ENCODE data around the gene SSX2B. TPM values are rescaled to one million over a fixed set of nuclear protein-coding genes. Genes with fewer than 3 reads are reported as not detected.
"Not testable (repeated sequence)": the region's sequence is repeated elsewhere in the genome, so short reads cannot be mapped to it uniquely, and the experiment has no call there.

Gene SSX2B
- polyA plus RNA-seq (ENCODE audit: insufficient read length in 4 of 4) = under 1 TPM in 1 of 4 donors, not detected in 3; 0.08 TPM

DNA sequence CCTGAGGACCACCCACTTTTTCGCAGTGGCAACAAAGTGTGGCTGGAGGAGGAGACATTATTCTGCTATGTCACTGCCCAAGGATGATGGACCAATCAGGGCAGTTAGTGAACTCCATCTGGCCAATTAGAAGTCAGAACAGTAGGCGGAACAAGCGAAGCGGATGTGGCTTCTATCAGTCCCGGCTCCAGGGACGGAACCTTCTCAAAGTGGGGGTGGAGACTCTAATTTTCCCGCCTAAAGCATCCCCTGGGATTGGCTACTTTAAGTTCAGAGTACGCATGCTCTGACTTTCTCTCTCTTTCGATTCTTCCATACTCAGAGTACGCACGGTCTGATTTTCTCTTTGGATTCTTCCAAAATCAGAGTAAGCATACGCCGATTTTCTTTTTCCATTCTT lies at the start of gene SSX2B:
Gene SSX2B (plus strand): TSS at position 301 of the 400 bp plus-strand sequence. CDS start 1,429 bp downstream, outside the sequence.
- DNase-seq (ENCODE audit: low read depth in 4 of 4, low spot score in 3 of 4) = not testable (repeated sequence)

DNA sequence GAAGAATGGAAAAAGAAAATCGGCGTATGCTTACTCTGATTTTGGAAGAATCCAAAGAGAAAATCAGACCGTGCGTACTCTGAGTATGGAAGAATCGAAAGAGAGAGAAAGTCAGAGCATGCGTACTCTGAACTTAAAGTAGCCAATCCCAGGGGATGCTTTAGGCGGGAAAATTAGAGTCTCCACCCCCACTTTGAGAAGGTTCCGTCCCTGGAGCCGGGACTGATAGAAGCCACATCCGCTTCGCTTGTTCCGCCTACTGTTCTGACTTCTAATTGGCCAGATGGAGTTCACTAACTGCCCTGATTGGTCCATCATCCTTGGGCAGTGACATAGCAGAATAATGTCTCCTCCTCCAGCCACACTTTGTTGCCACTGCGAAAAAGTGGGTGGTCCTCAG lies 44.0 kb upstream of the SSX2B start, which contains the start of gene SSX2:
Gene SSX2 (minus strand): TSS at position 101 of the 400 bp plus-strand sequence. CDS start 1,429 bp downstream, outside the sequence.
- DNase-seq (ENCODE audit: low read depth in 4 of 4, low spot score in 3 of 4) = not testable (repeated sequence)

- DNase-seq (ENCODE audit: low read depth in 4 of 4, low spot score in 3 of 4) = not testable (repeated sequence)
These were observed 14.9 kb downstream of the SSX2B start for GRCh38 chrX:52765983-52766382.

- DNase-seq (ENCODE audit: low read depth in 4 of 4, low spot score in 3 of 4) = not testable (repeated sequence)
These were observed 22.5 kb downstream of the SSX2B start for GRCh38 chrX:52773504-52773903.

DNA sequence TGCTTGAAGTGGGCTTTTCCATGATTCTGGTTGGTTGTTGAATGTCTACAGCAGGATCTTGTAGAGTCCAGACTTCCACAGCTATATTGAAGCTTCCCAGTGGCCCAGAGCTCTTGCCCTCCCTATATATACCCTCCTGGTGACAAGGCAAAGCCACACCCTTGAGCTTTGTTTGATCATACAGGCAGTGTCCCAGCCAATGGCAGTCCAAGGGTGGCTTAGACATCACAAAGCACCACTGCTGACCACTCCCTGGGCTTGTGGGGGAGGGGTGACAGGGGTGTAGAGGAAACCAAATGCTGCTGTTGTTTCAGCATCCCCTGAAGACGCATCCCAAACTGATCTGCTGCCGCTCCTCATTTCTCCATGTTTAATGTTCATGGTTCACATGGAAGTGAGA lies 46.3 kb downstream of the SSX2B start, which contains the start of gene SPANXN5:
Gene SPANXN5 (minus strand): TSS at position 101 of the 400 bp plus-strand sequence. CDS start 79 bp downstream, at position 22.
- not testable (repeated sequence) for DNase-seq (ENCODE audit: low read depth in 4 of 4, low spot score in 3 of 4)

DNA sequence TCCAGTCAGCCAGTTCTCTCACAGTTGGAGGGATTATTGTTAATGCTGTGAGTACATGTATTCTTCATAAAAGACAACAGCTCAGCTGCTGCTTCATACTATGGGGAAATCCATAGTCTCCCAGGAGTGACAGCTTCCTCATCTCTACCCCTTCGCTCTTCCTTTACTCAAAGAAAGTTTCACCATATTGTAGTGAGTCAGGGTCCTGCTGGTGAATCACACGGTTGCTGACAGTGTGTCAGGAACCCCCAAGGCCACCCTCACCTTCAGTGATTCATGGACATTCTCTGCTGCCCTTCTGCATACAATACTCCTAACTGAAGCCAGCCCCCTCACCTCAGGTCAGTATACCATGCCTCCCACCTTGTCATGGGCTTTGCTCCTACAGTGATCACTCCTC lies 53.8 kb downstream of the SSX2B start:
- DNase-seq (ENCODE audit: low read depth in 4 of 4, low spot score in 3 of 4) = not testable (repeated sequence)

Other genes starting within 250 kb of the SSX2B start
- gene XAGE1B, start 234.2 kb upstream of the SSX2B start, polyA plus RNA-seq (ENCODE audit: insufficient read length in 4 of 4) = not detected
- gene SSX7, start 96.4 kb upstream of the SSX2B start, polyA plus RNA-seq (ENCODE audit: insufficient read length in 4 of 4) = not detected
- not detected for gene SSX2, start 44.1 kb upstream of the SSX2B start, polyA plus RNA-seq (ENCODE audit: insufficient read length in 4 of 4)
- not detected for gene SPANXN5, start 46.2 kb downstream of the SSX2B start, polyA plus RNA-seq (ENCODE audit: insufficient read length in 4 of 4)
- gene XAGE5, start 60.0 kb downstream of the SSX2B start, polyA plus RNA-seq (ENCODE audit: insufficient read length in 4 of 4) = not detected
- gene XAGE3, start 116.8 kb downstream of the SSX2B start, polyA plus RNA-seq (ENCODE audit: insufficient read length in 4 of 4) = not detected
- 10 to 100 TPM; 11.3 to 17.7 (median 14.8) TPM for gene FAM156B, start 146.1 kb downstream of the SSX2B start, polyA plus RNA-seq (ENCODE audit: insufficient read length in 4 of 4)
- gene FAM156A, start 207.3 kb downstream of the SSX2B start, polyA plus RNA-seq (ENCODE audit: insufficient read length in 4 of 4) = 10 to 100 TPM; 22.3 to 27.2 (median 26.9) TPM